ENCODE results near the gene KCNT1.

KCNT1 gene

GRCh38 chr9:135744333-135745070, 42.5 kb downstream of the KCNT1 start:
- DNase-seq (ENCODE audit: low read depth in 1 of 2, low spot score in 1 of 2): no peak

- DNase-seq (ENCODE audit: low read depth in 1 of 2, low spot score in 1 of 2): no peak
Observed at GRCh38 chr9:135745189-135745588, 43.2 kb downstream of the KCNT1 start.

GRCh38 chr9:135745686-135746324, 43.8 kb downstream of the KCNT1 start:
- no peak for DNase-seq (ENCODE audit: low read depth in 1 of 2, low spot score in 1 of 2)

- DNase-seq (ENCODE audit: low read depth in 1 of 2, low spot score in 1 of 2): no peak
Observed at GRCh38 chr9:135746565-135746964, 44.6 kb downstream of the KCNT1 start.

GRCh38 chr9:135747311-135747710, 45.3 kb downstream of the KCNT1 start:
- DNase-seq (ENCODE audit: low read depth in 1 of 2, low spot score in 1 of 2): no peak

GRCh38 chr9:135748676-135749075, 46.7 kb downstream of the KCNT1 start:
- no peak for DNase-seq (ENCODE audit: low read depth in 1 of 2, low spot score in 1 of 2)

- no peak for DNase-seq (ENCODE audit: low read depth in 1 of 2, low spot score in 1 of 2)
Observed at GRCh38 chr9:135749171-135750045, 47.4 kb downstream of the KCNT1 start.

GRCh38 chr9:135750786-135751185, 48.8 kb downstream of the KCNT1 start:
- no peak for DNase-seq (ENCODE audit: low read depth in 1 of 2, low spot score in 1 of 2)

- DNase-seq (ENCODE audit: low read depth in 1 of 2, low spot score in 1 of 2): no peak
Observed at GRCh38 chr9:135751501-135751900, 49.5 kb downstream of the KCNT1 start.

- DNase-seq (ENCODE audit: low read depth in 1 of 2, low spot score in 1 of 2): no peak
Observed at GRCh38 chr9:135752281-135753204, 50.6 kb downstream of the KCNT1 start.

GRCh38 chr9:135753391-135754105, 51.6 kb downstream of the KCNT1 start:
- DNase-seq (ENCODE audit: low read depth in 1 of 2, low spot score in 1 of 2): no peak

GRCh38 chr9:135756576-135756975, 54.6 kb downstream of the KCNT1 start:
- DNase-seq (ENCODE audit: low read depth in 1 of 2, low spot score in 1 of 2): no peak

GRCh38 chr9:135757356-135757755, 55.4 kb downstream of the KCNT1 start:
- DNase-seq (ENCODE audit: low read depth in 1 of 2, low spot score in 1 of 2): no peak

GRCh38 chr9:135758056-135758455, 56.1 kb downstream of the KCNT1 start:
- no peak for DNase-seq (ENCODE audit: low read depth in 1 of 2, low spot score in 1 of 2)

GRCh38 chr9:135758870-135759269, 56.9 kb downstream of the KCNT1 start:
- no peak for DNase-seq (ENCODE audit: low read depth in 1 of 2, low spot score in 1 of 2)

GRCh38 chr9:135759676-135760300, 57.8 kb downstream of the KCNT1 start:
- no peak for DNase-seq (ENCODE audit: low read depth in 1 of 2, low spot score in 1 of 2)

- DNase-seq (ENCODE audit: low read depth in 1 of 2, low spot score in 1 of 2): no peak
Observed at GRCh38 chr9:135760465-135760864, 58.5 kb downstream of the KCNT1 start.

- no peak for DNase-seq (ENCODE audit: low read depth in 1 of 2, low spot score in 1 of 2)
Observed at GRCh38 chr9:135761150-135761844, 59.3 kb downstream of the KCNT1 start.

- DNase-seq (ENCODE audit: low read depth in 1 of 2, low spot score in 1 of 2): no peak
Observed at GRCh38 chr9:135761845-135762168, 59.8 kb downstream of the KCNT1 start.

All from stimulated activated CD4-positive, alpha-beta T cell treated with anti-CD3 and anti-CD28 coated beads, Interleukin-15, amount 100 ng/mL, for 1 hour (primary cell).